RWPE1 (cell line): Measurements from ENCODE around the gene UBXN4.
A peak's percentile ranks its signal among the peaks of the same experiment; 100 is the strongest.
"Not testable (repeated sequence)": the region's sequence is repeated elsewhere in the genome, so short reads cannot be mapped to it uniquely, and the experiment has no call there.

ENCODE experiments used
- CTCF ChIA-PET: fragments of 350-600 bp; sonication (Branson Sonifier 250); formaldehyde crosslinking; extraction: SDS; loops from one replicate; lab custom pipeline; 2021; lab: Yijun Ruan, JAX
- POLR2A ChIA-PET: fragments of 400-600 bp; formaldehyde crosslinking; extraction: SDS; loops from one replicate; lab custom pipeline; 2020; ENCODE audit warnings: antibody characterized with exemption; ENCODE audit not compliant: low non-redundant PET; lab: Yijun Ruan, JAX
- DNase-seq: peaks from one replicate; pipeline ENCODE4 v3.0.0; 2012; ENCODE audit warnings: low spot score
- H3K27ac ChIP-seq: fragments of 450-650 bp; 2 replicates; pipeline ENCODE4 v1.5.1; 2017
- TF ChIP-seq, protein P1 (sequence below): fragments of 450-650 bp; conservative IDR thresholded peaks from 2 replicates; pipeline ENCODE4 v1.5.1; 2017; ENCODE audit warnings: low read depth, mild to moderate bottlenecking

Gene UBXN4

DNA sequence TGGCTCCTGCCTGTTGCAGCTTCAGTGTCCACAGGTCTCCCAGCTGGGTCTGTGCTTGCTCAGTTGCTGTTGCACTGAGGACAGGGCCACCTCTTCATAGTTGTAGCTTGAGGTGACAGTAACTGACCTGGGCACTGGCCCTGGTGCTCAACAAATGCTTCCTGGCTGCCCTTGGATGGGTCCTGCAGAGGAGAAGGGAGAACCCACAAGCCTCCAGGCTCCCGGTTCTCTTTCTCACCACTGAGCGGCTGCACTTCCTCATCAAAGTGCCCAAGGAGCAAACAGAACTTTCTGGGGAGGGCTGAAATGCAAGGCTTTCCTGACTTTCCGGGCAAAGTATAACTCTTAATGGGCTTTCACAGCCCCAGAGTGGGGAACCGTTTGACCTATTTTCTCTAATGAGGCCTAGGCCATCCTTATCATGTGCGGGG, 56.6 kb downstream of the UBXN4 start:
- TF ChIP-seq, protein P1, sequence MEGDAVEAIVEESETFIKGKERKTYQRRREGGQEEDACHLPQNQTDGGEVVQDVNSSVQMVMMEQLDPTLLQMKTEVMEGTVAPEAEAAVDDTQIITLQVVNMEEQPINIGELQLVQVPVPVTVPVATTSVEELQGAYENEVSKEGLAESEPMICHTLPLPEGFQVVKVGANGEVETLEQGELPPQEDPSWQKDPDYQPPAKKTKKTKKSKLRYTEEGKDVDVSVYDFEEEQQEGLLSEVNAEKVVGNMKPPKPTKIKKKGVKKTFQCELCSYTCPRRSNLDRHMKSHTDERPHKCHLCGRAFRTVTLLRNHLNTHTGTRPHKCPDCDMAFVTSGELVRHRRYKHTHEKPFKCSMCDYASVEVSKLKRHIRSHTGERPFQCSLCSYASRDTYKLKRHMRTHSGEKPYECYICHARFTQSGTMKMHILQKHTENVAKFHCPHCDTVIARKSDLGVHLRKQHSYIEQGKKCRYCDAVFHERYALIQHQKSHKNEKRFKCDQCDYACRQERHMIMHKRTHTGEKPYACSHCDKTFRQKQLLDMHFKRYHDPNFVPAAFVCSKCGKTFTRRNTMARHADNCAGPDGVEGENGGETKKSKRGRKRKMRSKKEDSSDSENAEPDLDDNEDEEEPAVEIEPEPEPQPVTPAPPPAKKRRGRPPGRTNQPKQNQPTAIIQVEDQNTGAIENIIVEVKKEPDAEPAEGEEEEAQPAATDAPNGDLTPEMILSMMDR = no peak
- POLR2A ChIA-PET = no interaction called here
- CTCF ChIA-PET = interaction anchor here (0.7 to 1.4 kb wide), 5 partner anchors 8 to 26 kb away, joined by 4 to 5 read pairs (median 4); no protein-coding TSS in a partner anchor
- no peak for DNase-seq
- peak overlapping the region; percentile 39; the same call in 1 of the 2 replicates for H3K27ac ChIP-seq

DNA sequence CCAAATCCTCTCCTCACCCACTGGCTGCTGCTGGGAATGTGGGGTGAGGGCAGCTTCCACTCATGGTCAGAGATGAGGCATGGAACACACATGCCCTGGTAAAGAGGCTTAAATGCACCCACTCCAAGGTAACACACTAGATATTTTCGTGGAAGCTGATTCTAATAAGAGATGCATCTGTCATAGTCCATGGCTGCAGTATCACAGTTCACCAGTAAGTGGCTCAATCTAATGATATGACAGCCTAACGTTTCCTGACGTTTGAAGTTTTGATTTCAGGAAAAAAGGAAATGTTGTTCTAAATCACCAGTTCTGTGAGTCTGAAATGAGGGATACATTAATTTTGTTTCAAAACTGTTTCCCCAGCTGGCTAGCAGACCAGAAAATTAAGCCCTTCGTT, 57.1 kb downstream of the UBXN4 start:
- POLR2A ChIA-PET = no interaction called here
- CTCF ChIA-PET = interaction anchor here (0.7 to 1.1 kb wide), 2 partner anchors 7 to 1376 kb away, joined by 3 to 4 read pairs; no protein-coding TSS in a partner anchor
- no peak for DNase-seq
- H3K27ac ChIP-seq = no peak overlapping the region
- TF ChIP-seq, protein P1 = no peak

DNA sequence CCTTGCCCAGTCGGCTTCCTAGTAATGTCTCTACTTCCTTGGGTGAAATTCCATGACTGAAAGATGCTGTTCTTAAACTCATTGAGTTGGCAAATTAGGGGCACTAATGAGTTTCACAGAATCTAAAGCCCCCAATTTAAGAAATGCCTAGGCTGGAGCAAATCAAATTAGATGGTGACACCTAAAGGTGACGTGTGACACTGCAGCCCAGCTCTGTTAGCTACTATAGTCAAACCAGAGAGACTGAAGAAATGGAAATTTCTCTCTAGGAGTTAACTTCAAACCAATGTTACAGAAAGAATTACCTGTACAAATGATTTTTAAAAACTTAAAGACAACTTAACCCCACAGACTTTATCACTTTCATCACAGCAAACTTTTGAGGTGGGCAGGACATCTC, 58.1 kb downstream of the UBXN4 start:
- TF ChIP-seq, protein P1 = no peak
- CTCF ChIA-PET = interaction anchor here (0.7 kb wide), 1 partner anchor 1377 kb away, joined by 3 read pairs; no protein-coding TSS in a partner anchor
- no peak for DNase-seq
- H3K27ac ChIP-seq = no peak overlapping the region
- POLR2A ChIA-PET = no interaction called here

DNA sequence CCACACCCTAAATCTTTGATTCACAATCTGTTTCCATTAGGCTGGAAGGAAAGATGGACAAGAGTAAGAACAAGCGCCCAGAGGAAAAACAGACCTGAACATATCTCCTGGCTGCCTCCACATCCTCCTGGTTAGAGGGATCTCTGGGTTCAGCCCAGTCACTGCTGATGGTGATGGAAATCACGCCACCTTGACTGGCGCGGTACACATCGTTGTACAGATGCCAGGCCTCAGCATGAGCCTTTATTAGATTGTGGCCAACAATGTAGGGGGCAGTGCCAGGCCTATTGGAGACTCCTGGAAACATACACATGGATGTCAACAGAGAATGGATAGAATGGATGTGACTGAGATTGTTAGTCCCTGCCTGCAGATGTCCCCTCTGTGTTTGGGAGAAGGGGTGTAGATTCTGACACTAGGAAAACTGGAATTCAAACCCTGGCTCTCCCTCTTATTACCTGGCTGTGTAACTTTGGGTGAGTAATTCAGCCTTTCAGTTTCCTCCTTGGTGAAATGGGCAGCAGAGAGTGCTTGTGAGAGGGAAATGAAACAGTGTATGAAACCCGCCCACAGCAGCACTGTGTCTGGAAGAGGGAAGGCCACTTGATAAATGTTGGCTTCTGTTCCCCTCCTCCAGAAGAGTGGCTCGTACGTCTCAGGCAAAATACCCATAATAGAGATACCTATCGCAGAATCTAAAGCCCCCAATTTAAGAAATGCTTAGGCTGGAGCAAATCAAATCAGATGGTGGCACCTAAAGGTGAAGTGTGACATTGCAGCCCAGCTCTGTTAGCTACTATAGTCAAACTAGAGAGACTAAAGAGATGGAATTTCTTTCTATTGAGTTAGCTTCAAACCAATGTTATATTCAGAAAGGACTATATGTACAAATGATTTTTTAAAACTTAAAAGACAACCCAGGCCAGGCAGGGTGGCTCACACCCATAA, 59.1 kb downstream of the UBXN4 start:
- ChIA-PET CTCF (no interaction called here), POLR2A (no interaction called here)
- no peak for DNase-seq
- TF ChIP-seq, protein P1 = no peak
- H3K27ac ChIP-seq = no peak overlapping the region

DNA sequence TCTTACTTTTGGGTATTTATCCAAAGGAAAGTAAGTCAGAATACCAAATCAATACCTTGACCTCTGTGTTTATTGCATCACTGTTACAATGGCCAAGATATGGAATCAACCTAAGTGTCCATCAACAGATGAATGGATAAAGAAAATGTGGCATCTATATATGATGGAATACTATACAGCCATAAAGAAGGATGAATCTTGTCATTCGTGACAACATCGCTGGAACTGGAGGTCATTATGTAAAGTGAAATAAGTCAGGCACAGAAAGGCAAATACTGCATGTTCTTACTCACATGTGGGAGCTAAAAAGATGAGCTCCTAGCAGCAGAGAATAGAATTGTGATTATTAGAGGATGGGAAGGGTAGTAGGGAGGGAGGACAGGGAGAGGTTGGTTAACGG, 60.7 kb downstream of the UBXN4 start:
- ChIA-PET CTCF (no interaction called here), POLR2A (no interaction called here)
- no peak overlapping the region for H3K27ac ChIP-seq
- TF ChIP-seq, protein P1 = no peak
- DNase-seq = no peak

DNA sequence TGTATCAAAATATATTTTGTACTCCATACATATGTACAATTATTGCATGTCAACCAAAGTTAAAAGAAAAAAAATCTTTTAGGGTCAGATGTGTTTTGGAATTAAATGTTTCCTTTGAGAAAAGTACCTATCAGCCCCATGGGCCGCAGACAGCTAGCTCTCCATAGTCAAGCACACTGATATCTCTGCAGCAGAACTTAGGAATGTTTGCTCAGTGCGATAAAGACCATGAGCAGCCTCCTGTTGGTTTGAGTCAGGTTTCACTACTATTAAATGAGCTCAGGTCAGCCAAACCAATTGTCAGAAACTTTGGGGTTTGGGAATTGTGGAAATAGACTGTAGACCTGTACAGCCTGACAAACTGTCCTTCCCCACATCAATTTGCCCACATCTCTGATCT, 61.6 kb downstream of the UBXN4 start:
- ChIA-PET CTCF (no interaction called here), POLR2A (no interaction called here)
- no peak overlapping the region for H3K27ac ChIP-seq
- TF ChIP-seq, protein P1 = no peak
- no peak for DNase-seq

DNA sequence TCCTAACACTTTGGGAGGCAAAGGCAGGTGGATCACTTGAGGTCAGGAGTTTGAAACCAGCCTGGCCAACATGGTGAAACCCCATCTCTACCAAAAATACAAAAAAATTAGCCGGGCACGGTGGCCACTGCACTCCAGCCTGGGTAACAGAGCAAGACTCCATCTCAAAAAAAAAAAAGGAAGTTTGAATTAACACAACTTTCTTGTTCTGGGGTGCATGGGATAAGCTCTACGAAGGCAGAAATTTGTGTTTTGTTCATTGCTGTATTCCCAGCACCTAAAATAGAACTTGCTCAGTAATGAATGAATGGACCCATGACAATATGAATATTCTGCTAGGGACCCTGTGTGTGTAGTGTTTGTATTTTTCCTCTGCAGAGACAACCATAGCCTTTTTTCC, 66.2 kb downstream of the UBXN4 start:
- POLR2A ChIA-PET, DNase-seq, H3K27ac ChIP-seq: not testable (repeated sequence)
- CTCF ChIA-PET = interaction anchor here (0.6 kb wide), 2 partner anchors 98 to 469 kb away, joined by 3 to 7 read pairs; no protein-coding TSS in a partner anchor
